Right renal cortex interstitium (tissue), 3 donors: ENCODE results near the gene TMEM238. TPM values are rescaled to one million over a fixed set of nuclear protein-coding genes. Genes with fewer than 3 reads are reported as not detected.
"Not testable (repeated sequence)": the region's sequence is repeated elsewhere in the genome, so short reads cannot be mapped to it uniquely, and the experiment has no call there.

Source experiments
- DNase-seq, 3 donors: peaks; one replicate each; pipeline ENCODE4 v3.0.0-alpha.2; 2013; ENCODE audit warnings: low read depth in 3 of 3, low spot score in 2 of 3
- polyA plus RNA-seq, 3 donors: library from polyadenylated mRNA; unstranded; fragments of 120-200 nt; gene quantifications; one replicate each; pipeline ENCODE4 v1.2.1, GENCODE V29; 2013; ENCODE audit not compliant: insufficient read length in 3 of 3

Gene TMEM238
- polyA plus RNA-seq, 3 donors, result 0.15 to 0.42 (median 0.32) TPM

DNA sequence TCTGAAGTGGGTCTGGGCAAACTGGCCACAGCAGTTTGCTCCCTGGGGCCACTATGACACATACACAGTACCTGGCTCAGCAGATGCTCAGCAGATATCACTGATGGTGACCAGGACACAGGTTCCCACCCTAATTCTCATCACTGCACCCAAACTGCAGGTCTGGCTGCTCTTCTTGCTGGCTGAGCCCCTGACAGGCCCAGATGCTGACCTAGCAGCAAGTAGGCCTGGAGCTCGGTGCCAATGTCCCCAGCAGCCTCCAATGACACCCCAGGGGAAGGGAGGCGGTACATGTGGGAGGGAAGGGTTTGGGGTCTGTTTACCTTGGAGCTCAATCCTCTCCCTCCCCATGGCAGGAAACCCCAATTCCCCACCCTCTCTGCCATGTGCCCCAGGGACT lies 18.4 kb upstream of the TMEM238 start:
- DNase-seq, result no peak

- not testable (repeated sequence) for DNase-seq
These were observed 17.3 kb upstream of the TMEM238 start for GRCh38 chr19:55401390-55401789.

DNA sequence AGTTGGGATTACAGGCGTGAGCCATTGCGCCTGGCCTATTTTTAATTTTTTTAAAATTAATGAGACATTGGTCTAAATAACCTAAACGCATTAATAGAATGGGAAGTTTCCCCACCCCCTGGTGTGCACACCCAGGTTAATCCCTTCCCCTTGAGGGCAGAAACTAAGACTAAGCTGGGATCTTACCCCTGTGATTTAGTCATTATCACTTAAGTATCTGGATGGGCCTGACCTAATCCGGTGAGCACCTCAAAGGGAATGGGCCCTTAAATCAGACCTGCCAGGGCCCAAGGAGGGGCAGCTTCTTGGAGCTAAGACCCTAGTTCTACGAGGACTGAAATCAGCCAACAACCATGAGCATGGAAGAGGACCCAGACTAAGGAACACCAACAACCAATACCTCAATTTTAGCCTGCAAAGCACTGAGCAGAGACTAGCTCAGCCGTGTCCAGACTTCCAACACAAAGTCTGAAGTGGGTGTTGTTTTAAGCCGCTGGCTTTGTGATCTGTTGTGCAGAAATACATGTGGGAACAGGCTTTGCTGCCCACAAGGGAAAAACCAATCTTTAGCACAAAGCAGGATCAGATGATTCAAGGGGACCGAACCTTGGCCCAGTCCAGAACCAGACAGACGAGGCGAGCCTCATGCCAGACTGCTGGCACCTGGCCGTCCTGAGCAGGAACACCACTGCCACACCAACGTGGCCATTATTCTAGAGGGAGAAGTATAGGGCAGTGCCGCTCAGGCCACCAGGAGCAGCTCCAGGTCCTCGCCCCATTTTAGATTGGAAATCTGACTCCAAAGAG lies 16.4 kb upstream of the TMEM238 start:
- DNase-seq, result no peak

- no peak for DNase-seq
These were observed 14.3 kb upstream of the TMEM238 start for GRCh38 chr19:55398200-55398925.

DNA sequence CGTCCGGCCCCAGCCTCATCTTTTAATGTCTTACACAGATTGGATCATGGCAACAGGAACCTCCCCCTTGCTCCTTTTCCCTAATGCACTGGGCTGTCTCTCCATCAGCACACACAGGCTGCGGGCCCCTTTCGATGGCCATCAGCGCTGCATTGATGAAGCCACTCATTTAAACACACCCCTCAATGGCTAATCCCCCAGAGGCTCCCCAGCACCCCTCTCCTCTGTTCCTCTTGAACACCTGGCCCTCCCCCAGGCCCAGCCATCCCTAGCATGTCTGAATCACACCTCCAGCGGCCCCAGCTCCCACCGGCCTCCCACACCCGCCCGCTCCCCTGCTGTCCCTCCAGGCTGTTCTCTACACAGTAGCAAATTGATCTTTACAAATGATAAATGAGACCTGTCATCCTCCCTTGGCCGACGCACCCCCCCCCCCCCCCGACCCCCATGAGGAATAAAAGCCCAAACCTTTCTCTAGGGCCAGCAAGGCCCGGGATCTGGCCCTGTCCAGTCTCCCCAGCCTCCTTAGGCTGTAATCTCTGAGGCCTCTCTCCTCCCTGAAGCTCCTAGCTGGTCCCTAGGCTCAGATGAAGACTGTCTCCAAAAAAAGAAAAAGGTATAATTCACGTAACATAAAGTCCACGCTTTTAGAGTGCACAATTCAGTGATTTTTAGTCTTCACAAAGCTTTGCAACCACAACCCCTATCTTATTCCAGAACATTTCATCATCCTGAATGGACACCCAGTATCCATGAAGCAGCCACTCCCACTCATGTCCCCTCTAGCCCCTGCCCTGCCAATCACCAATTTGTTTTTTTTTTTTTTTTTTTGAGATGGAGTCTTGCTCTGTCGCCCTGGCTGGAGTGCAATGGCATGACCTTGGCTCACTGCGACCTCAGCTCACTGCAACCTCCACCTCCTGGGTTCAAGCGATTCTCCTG lies 9.0 kb upstream of the TMEM238 start:
- no peak for DNase-seq

DNA sequence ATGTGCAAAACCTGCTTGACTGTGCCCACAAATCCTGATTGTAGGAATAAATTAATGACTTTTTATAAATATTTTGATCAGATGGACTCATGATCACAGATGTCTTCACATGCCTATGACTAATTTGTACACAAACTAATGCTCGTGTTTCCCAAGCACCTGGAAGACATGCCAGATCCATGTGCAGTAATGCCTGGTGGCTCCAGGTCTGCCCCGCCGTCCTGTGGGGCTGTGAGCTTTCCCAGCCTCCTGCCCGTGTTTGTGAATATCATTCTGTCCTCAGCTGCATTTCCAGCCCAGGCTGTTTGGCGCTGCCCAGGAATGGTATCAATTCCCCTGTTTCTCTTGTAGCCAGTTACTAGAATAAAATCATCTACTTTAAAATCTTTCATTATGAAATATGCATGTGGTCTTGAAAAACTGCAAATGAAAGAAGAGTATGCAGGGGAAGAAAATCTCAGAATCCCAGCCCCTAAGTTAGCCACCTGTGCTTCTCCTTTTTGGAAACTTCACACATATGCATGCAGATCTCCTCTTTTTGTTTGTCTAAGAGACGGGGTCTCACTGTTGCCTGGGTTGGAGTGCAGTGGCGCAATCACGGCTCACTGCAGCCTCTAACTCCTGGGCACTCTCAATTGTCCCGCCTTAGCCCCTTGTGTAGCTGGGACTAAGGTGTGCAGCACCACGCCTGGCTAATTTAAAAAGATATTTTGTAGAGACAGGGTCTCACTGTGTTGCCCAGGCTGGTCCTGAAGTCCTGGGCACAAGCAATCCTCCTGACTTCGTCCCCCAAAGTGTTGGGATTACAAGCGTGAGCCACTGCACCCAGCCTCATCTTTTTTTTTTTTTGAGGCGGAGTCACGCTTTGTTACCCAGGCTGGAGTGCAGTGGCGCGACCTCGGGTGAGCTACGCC lies 7.9 kb upstream of the TMEM238 start:
- DNase-seq, result no peak

DNA sequence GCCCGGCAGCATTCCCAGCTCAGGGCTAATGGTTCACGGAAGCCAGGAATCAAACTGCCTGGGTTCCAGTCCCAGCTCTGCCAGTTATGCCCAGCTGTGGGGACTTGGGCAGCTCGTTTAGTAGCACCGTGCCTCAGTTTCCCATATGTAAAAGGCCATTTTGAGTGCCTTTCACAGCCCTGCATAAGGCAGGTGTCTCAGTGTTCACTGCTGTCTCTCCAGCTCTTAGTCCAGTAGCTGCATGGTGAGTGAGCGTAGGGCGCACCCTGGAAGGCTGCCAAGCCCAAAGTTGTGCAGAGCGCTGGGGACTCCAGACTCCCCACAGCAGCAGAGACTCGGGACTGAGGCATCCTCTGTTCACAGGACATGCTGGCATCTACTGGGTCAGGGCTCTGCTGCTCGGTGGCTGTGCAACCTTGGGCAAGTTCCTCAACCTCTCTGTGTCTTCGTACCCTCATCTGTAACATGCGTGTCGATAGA lies 7.1 kb upstream of the TMEM238 start:
- DNase-seq, result no peak

DNA sequence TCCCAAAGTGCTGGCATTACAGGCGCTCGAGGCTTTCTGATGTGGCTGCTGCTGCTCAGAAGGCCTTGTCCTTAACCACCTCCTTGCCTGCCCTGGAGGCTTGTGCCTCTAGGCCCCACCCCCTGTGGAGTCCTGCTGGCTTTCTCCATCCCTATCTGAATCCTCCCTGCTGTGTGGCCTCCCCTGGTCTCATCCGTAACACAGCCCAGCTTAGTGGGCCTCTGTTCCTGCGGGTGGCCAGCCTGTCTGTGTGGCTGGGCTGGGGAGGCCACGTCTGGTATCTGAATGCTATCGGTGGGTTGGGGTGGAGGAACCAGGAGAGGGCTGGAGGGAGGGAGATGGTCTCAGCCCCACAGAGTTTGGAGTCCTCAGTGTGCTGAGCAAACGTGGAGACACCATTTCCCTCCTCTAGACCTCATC lies 6.4 kb upstream of the TMEM238 start:
- no peak for DNase-seq

DNA sequence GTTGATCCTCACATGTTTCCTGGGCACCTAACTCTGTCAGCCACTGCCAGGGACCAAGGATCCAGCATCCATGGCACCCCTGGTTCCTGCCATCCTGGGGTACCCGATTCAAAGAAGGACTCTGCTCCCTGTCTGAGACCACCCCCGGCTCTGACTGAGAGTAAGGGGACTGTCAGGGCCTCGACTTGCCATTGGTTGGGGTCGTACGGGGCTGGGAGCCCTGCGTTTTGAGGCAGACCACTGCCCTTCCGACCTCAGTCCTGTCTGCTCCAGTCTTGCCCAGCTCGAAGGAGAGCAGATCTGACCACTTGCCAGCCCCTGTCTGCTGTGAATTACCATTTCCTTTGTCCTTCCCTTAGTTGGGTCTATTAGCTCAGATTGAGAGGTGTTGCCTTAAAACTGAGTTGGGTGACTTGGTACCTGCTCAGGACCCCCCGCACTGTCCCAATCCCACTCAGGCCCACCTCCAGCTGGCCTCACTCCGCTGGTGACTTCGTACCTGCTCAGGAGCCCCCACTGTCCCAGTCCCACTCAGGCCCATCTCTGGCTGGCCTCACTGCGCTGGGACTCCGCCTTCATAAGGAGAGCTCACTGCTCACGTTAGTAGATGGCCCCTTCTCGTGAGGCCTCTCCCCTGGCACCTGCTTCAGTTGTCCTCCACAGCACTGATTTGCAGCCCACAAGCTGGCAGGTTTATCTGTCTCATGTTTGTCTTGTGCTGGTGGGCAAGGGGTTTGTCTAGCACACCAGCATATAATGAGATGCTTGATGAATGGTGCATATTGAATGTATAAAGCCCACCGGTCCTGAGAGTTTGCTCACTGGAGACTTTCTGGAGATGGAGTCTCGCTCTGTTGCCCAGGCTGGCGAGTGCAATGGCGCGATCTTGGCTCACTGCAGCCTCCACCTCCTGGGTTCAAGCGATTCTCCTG lies 5.6 kb upstream of the TMEM238 start:
- DNase-seq, result no peak

DNA sequence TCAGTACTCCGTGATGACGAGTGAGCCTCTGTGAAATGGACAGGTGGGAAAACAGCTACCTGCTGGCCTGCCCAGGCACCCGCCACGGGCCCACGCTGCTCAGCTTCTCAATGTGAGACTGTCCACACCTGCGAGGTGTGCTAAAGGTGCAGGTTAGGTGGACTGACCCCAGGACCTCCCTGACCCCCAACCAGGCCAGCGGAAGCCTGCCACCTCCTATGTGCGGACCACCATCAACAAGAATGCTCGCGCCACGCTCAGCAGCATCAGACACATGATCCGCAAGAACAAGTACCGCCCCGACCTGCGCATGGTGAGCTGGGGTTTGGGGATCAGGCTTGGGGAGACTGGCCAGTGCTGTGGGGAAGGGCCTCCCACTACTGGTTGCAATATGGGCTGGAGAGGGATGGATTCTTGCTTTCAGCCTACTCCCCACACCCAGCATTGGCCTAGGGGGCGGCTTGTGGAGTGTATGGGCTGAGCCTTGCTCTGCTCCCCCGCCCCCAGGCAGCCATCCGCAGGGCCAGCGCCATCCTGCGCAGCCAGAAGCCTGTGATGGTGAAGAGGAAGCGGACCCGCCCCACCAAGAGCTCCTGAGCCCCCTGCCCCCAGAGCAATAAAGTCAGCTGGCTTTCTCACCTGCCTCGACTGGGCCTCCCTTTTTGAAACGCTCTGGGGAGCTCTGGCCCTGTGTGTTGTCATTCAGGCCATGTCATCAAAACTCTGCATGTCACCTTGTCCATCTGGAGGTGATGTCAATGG lies 3.8 kb upstream of the TMEM238 start:
- DNase-seq, result no peak

- DNase-seq, result no peak
These were observed 2.4 kb upstream of the TMEM238 start for GRCh38 chr19:55386493-55386971.

- peak in 2 of 3 donors; percentile 98 to 99 for DNase-seq
These were observed 1.8 kb upstream of the TMEM238 start, which contains the start of gene RPL28 for GRCh38 chr19:55385724-55386492. Gene RPL28, plus strand, starts transcription at chr19:55385932. Its CDS starts 426 bp downstream, at chr19:55386358.

DNA sequence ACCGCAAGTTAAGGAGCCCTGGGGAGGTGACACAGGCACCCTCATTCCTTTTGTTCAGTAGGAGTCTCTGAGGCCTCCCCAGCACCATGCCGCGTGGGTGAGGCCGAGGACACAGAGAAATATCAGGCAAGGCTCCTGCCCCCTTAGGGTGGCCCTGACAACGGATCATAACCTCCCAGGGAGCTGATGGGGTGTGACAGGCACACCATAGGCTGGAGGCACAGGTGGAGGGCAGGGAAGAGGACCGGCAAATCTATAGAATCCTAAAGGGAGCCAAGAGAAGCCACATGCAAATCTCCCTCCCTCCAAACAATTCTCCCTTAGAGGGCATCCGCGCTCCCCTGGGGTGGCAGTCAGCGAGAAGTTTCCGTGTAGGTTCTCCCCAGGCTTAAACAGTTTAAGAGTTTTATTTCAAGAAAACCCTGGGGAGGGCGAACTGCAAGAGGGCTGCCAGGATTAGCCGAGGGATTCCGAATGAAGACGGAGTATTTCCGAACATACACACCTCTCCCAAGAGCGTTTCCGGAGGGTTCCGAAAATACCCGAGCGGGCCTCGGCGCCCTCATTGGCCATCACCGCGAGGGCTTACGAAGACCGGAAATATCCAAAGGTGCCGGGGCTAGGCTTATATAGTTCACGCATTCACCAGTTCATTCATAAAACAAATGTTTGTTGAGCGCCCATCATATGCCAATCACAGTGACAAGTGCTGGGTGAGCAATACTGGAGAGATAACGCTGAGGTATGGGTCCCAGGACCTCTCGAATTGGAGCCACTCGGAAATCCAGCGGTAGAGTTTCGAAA lies 1.0 kb upstream of the TMEM238 start:
- peak; percentile 94 to 98 (median 95) for DNase-seq

- no peak for DNase-seq
These were observed 587 bp downstream of the TMEM238 start for GRCh38 chr19:55383279-55384130.

- no peak for DNase-seq
These were observed 1.5 kb downstream of the TMEM238 start for GRCh38 chr19:55382522-55383054.
